Heart left ventricle (tissue), 16 donors: ENCODE results near the gene ADGRD2. TPM values are rescaled to one million over a fixed set of nuclear protein-coding genes. Genes with fewer than 3 reads are reported as not detected.

Experiments used
- ATAC-seq, 4 donors: fragments of 200-7000 bp; cut with Tn5 transposase; one replicate each; pipeline ENCODE4 v1.9.1; 2020 to 2022; ENCODE audit warnings: moderate library complexity in 4 of 4, mild to moderate bottlenecking in 3 of 4, moderate number of reproducible peaks in 1 of 4
- DNase-seq, 5 donors: peaks; one replicate each; pipeline ENCODE4 v3.0.0-alpha.2; 2020
- H3K27ac ChIP-seq, 12 donors: fragments of 200-600 bp; sonication (generic) in 4 of 12; one replicate each; pipeline versions ENCODE4 v1.5.0 to v1.8.0; 2016 to 2022; ENCODE audit warnings: mild to moderate bottlenecking in 2 of 12
- H3K27me3 ChIP-seq, 9 donors: fragments of 200-600 bp; sonication (generic) in 2 of 9; one replicate each; pipeline versions ENCODE4 v1.5.1 to v1.8.0; 2016 to 2022; ENCODE audit warnings: mild to moderate bottlenecking in 3 of 9
- H3K36me3 ChIP-seq, 9 donors: fragments of 200-600 bp; sonication (generic) in 2 of 9; one replicate each; pipeline versions ENCODE4 v1.5.0 to v1.8.0; 2018 to 2022; ENCODE audit warnings: mild to moderate bottlenecking in 2 of 9
- H3K4me1 ChIP-seq, 12 donors: fragments of 200-600 bp; sonication (generic) in 4 of 12; one replicate each; pipeline versions ENCODE4 v1.5.0 to v1.8.0; 2016 to 2022; ENCODE audit warnings: mild to moderate bottlenecking in 3 of 12
- H3K4me3 ChIP-seq, 12 donors: fragments of 200-600 bp; sonication (generic) in 4 of 12; one replicate each; pipeline versions ENCODE4 v1.5.0 to v1.8.0; 2017 to 2022; ENCODE audit warnings: mild to moderate bottlenecking in 9 of 12, moderate library complexity in 4 of 12
- H3K9me3 ChIP-seq, 12 donors: fragments of 200-600 bp; sonication (generic) in 4 of 12; one replicate each; pipeline versions ENCODE4 v1.5.0 to v1.8.0; 2016 to 2022; ENCODE audit warnings: mild to moderate bottlenecking in 1 of 12
- CTCF ChIP-seq, 12 donors: fragments of 200-600 bp; sonication (generic) in 4 of 12; IDR thresholded peaks; one replicate each; pipeline versions ENCODE4 v1.5.0 to v1.8.0; 2018 to 2022; ENCODE audit warnings: antibody characterized with exemption in 12 of 12, mild to moderate bottlenecking in 5 of 12
- POLR2A ChIP-seq, 2 donors: fragments of 450-650 bp; IDR thresholded peaks; one replicate each; pipeline ENCODE4 v1.6.1; 2017; ENCODE audit warnings: antibody characterized with exemption in 2 of 2, mild to moderate bottlenecking in 2 of 2, moderate library complexity in 2 of 2
- WGBS, 4 donors: extraction: QIAGEN DNeasy Blood & Tissue Kit in 2 of 4; methylation state at CpG; one replicate each; pipeline versions ENCODE4 v1.1.5 to v1.1.7; 2013 to 2018; 5-methylcytosine and 5-hydroxymethylcytosine counted together
- intact Hi-C, 10 donors: fragments of 100-400 bp; cut with DNase I; formaldehyde crosslinking; loops; one replicate each; pipeline versions ENCODE4 v1.11.1 to v1.14.2; 2022
- polyA plus RNA-seq, 2 donors: library from polyadenylated mRNA; stranded (reverse); fragments of 200-250 nt; gene quantifications; one replicate each; pipeline ENCODE4 v1.2.3, GENCODE V29; 2013
- total RNA-seq, 9 donors: library from RNA; depleted of rRNA in 2 of 9; stranded (reverse); fragments of >200 nt in 2 of 9; fragmentation: NEBNext Ultra II Directional in 3 of 9; extraction: Animal tissue kit (Norgen Biotek cat#: 25700) in 3 of 9; gene quantifications; one replicate each; pipeline versions ENCODE4 v1.1.0 to v1.2.4, GENCODE V29; 2016 to 2023
- donor health status: ischemic (EF 13 %, LVEDD 7.1; RV severe dilation, severe dysfunction).
- donor health status: healthy with polysubstance abuse.
- donor health status: DM: no; HTN: yes; CAD: no.
- donor health status: DM: no; HTN: no; CAD: no.
- donor health status: ischemic (EF 25% LVEDD 6.9; RV normal size, moderate dysfunction).
- donor health status: ischemic (EF 25% LVEDD 5.7; RV mildly dilated, moderate dysfunction).
- donor health status: healthy.
- donor health status: DM: yes; HTN: yes; CAD: no.
- donor health status: ischemic (EF 35%, LVEDD 5.7; RV mildly dilated, moderate dysfunction).
- donor health status: nonischemic (EF 11% LVEDD 7.7; RV severe dilation, severe dysfunction).
- donor health status: DM: yes; HTN: yes; CAD: no.
- donor health status: PGD.
- donor health status: ischemic (EF 29% LVEDD 5.4; RV normal size, mild dysfunction).
- donor health status: nonischemic (EF 23%, LVEDD 6.1; RV moderate dilation, normal function).

Gene ADGRD2
- total and polyA plus RNA-seq, 11 donors: not detected

DNA sequence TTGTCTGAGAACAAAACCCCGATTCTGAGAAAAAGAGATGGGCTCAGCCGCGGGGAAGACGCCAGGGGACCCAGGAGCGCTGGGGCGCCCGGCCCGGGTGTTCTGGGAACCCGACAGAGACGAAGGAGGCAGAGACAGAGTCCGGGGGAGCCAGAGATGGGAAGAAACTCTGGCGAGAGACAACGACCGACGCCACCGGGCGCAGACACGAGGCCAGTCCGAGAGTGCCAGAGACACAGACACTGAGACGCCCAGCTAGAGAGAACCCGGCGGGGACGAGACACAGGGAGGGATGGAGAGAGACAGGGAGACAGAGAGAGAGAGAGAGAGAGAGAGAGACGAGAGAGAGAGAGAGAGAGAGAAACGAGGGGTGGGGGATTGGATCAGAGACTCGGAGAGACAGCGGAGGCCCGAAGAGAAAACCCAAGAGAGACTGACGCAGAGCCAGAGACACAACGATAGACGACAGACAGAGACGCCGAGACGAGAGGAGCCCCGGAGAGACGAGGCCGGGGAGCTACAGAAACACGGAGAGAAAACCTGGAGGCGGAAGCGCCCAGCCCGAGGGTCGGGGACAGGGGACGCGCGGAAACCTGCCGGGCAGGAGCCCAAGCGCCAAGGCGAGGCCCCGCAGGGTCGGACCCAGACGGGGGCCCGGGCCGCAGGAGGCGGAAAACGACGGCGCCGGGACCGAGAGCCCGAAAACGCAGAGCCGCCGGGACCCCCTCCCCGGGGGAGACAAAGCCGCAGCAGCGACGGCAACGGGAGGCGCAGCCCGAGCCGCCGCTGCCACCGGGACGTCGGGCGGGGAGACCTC lies 53.7 kb downstream of the ADGRD2 start:
- no peaks in the 10 kb centered on the region for H3K9me3 ChIP-seq
- H3K27me3 ChIP-seq: peaks cover 22 to 68% (median 51%) of the 10 kb centered on the region in 9 donors
- DNase-seq (no peak), ATAC-seq (no peak)
- H3K36me3 ChIP-seq: no peaks in the 10 kb centered on the region
- intact Hi-C loops: no loop called here
- H3K4me3 ChIP-seq: peak overlapping the region in 9 of 12 donors; percentile 1 to 36 (median 17)
- TF ChIP-seq POLR2A (IDR thresholded peaks at IDR 0.05) (no peak), CTCF (IDR thresholded peaks at IDR 0.05) (no peak)
- peaks cover 0 to 23% (median 4%) of the 10 kb centered on the region in 12 donors for H3K4me1 ChIP-seq
- no peak overlapping the region for H3K27ac ChIP-seq
- WGBS, 4 donors: 2 to 3% (median 2%) methylated on average over 50 to 76 of the region's 76 CpGs

DNA sequence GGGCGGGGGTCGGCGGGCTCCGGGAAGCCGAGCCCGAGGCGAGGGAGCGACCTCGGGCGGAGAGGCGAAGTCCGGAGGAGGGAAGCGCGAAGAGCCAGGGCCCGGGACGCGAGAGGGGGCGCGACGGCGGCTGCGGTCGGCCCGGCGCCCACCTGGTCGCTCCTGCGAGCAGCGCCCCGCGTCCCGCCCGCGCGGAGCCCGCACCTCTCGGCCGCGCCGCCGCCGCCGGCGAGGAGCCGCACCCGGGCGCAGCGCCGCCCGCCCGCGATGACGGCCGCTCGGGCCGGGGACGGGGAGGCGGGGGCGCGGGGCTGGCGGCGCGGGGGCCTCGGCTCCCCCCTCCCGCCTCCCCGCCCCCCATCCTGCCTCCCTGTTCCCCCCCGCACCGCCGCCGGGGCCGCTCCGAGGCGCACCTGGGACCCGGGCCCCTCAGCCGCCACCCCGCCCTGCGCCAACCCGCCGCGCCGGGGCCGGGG lies 54.3 kb downstream of the ADGRD2 start:
- Histone ChIP-seq H3K27me3 (peaks cover 22 to 62% (median 49%) of the 10 kb centered on the region in 9 donors), H3K27ac (no peak overlapping the region), H3K4me1 (peaks cover 0 to 23% (median 4%) of the 10 kb centered on the region in 12 donors), H3K9me3 (no peaks in the 10 kb centered on the region), H3K4me3 (peak overlapping the region in 9 of 12 donors; percentile 1 to 36 (median 17)), H3K36me3 (no peaks in the 10 kb centered on the region)
- ATAC-seq (no peak), DNase-seq (peak in 1 of 5 donors; percentile 9)
- TF ChIP-seq POLR2A (IDR thresholded peaks at IDR 0.05) (no peak), CTCF (IDR thresholded peaks at IDR 0.05) (no peak)
- WGBS, 4 donors: 0 to 1% (median 0%) methylated on average over 9 to 77 of the region's 81 CpGs; no CpG with 5 or more reads in 1 of the 4 donors
- intact Hi-C loops: no loop called here

GRCh38 chr9:124505006-124505900 lies 55.0 kb downstream of the ADGRD2 start:
- ATAC-seq: no peak
- intact Hi-C loops: no loop called here
- DNase-seq: peak in 1 of 5 donors; percentile 14
- TF ChIP-seq POLR2A (IDR thresholded peaks at IDR 0.05) (no peak), CTCF (IDR thresholded peaks at IDR 0.05) (no peak)
- Histone ChIP-seq H3K27me3 (peaks cover 22 to 55% (median 49%) of the 10 kb centered on the region in 9 donors), H3K9me3 (no peaks in the 10 kb centered on the region), H3K4me1 (peaks cover 0 to 23% (median 4%) of the 10 kb centered on the region in 12 donors), H3K36me3 (no peaks in the 10 kb centered on the region), H3K4me3 (peak overlapping the region in 1 of 12 donors; percentile 36), H3K27ac (no peak overlapping the region)
- 21 to 37% (median 23%) methylated on average over 24 to 69 of the region's 69 CpGs for WGBS, 4 donors
